Uterus (tissue), 2 donors: Measurements from ENCODE around the gene FARP2.

ENCODE experiments used
- POLR2A ChIP-seq, 2 donors: fragments of 450-650 bp; IDR thresholded peaks; one replicate each; pipeline ENCODE4 v1.6.1; 2016; ENCODE audit warnings: antibody characterized with exemption in 2 of 2, mild to moderate bottlenecking in 1 of 2, moderate library complexity in 1 of 2
- TF ChIP-seq, protein P1 (sequence below), 4 experiments: fragments of 200-600 bp in 2 of 4; fragments of 450-650 bp in 2 of 4; sonication (generic) in 2 of 4; IDR thresholded peaks; one replicate each; pipeline ENCODE4 v1.5.1; 2016 to 2019; ENCODE audit warnings: antibody characterized with exemption in 4 of 4, mild to moderate bottlenecking in 2 of 4, moderate library complexity in 1 of 4

GRCh38 chr2:241379481-241380480, 23.7 kb downstream of the FARP2 start:
- TF ChIP-seq, protein P1, sequence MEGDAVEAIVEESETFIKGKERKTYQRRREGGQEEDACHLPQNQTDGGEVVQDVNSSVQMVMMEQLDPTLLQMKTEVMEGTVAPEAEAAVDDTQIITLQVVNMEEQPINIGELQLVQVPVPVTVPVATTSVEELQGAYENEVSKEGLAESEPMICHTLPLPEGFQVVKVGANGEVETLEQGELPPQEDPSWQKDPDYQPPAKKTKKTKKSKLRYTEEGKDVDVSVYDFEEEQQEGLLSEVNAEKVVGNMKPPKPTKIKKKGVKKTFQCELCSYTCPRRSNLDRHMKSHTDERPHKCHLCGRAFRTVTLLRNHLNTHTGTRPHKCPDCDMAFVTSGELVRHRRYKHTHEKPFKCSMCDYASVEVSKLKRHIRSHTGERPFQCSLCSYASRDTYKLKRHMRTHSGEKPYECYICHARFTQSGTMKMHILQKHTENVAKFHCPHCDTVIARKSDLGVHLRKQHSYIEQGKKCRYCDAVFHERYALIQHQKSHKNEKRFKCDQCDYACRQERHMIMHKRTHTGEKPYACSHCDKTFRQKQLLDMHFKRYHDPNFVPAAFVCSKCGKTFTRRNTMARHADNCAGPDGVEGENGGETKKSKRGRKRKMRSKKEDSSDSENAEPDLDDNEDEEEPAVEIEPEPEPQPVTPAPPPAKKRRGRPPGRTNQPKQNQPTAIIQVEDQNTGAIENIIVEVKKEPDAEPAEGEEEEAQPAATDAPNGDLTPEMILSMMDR (IDR thresholded peaks at IDR 0.05): no peak
- TF ChIP-seq POLR2A (IDR thresholded peaks at IDR 0.05): no peak
